SK-N-MC (cell line): Measurements from ENCODE around the gene IFT81.

Experiments used
- EZH2 ChIP-seq: fragments of 200-600 bp; sonication (generic); IDR thresholded peaks from one replicate; pipeline ENCODE4 v1.6.1; 2017; ENCODE audit warnings: antibody characterized with exemption
- FOXP2 ChIP-seq: optimal IDR thresholded peaks from 2 replicates; pipeline ENCODE3; 2011; ENCODE audit warnings: mild to moderate bottlenecking, moderate library complexity; ENCODE audit not compliant: insufficient read depth; ENCODE audit errors: extremely low read length, control extremely low read depth
- POLR2AphosphoS5 ChIP-seq: IDR thresholded peaks from 2 replicates; pipeline ENCODE4 v1.6.1; 2012; ENCODE audit warnings: mild to moderate bottlenecking, low read depth, low read length, borderline replicate concordance

DNA sequence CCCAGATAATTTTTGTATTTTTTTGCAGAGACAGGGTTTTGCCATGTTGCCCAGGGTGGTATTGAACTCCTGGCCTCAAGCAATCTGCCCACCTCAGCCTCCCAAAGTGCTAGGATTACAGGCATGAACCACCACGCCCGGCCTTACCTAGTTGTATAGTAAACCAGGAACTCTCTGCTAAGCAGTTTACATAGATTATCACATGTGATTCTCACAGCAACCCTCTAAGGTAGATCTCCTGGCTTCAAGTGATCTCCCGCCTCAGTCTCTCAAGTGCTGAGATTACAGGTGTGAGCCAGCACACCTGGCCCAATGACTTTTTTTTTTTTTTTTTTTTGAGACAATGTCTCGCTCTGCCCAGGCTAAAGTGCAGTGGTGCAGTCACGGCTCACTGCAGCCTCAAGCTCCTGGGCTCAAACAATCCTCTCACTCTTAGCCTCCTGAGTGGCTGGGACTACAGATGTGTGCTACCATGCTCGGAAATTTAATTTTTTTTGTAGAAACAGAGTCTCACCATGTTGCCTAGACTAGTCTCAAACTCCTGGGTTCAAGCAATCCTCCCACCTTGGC, 130.9 kb downstream of the IFT81 start:
- TF ChIP-seq EZH2 (no peak), POLR2AphosphoS5 (no peak), FOXP2 (no peak)
